IMR-90 (cell line): ENCODE measurements around the gene ABLIM3.

Source experiments
- CTCF ChIP-seq: conservative IDR thresholded peaks from 2 replicates; pipeline ENCODE4 v1.5.1; 2012; ENCODE audit warnings: mild to moderate bottlenecking, low read depth, low read length, improper control_type of control experiment
- MAZ ChIP-seq: IDR thresholded peaks from 2 replicates; pipeline ENCODE4 v1.6.1; 2012; ENCODE audit warnings: low read depth, mild to moderate bottlenecking, low read length, improper control_type of control experiment, moderate library complexity, borderline replicate concordance
- POLR2A ChIP-seq: IDR thresholded peaks from 2 replicates; pipeline ENCODE4 v1.6.1; 2012; ENCODE audit warnings: mild to moderate bottlenecking, low read depth, low read length

- TF ChIP-seq POLR2A (no peak), CTCF (no peak), MAZ (no peak)
Measured at GRCh38 chr5:149195337-149195887, 54.1 kb downstream of the ABLIM3 start.
